ENCODE data around the gene ZNF3.

Gene ZNF3

GRCh38 chr7:100053215-100053614, 28.3 kb downstream of the ZNF3 start:
- Histone ChIP-seq H3K4me1 (ENCODE audit: insufficient read depth, low read length, poor library complexity, severe bottlenecking) (peaks cover 14% of the 10 kb centered on the region), H3K36me3 (ENCODE audit: insufficient read depth, low read length) (peaks cover 11% of the 10 kb centered on the region; the same call in 1 of the 2 replicates), H3F3A (ENCODE audit: low read depth) (no peaks in the 10 kb centered on the region), H3K9ac (ENCODE audit: low read depth, low read length, poor library complexity, severe bottlenecking) (no peak overlapping the region), H3K4me2 (ENCODE audit: low read depth, low read length, poor library complexity, severe bottlenecking) (no peak overlapping the region), H3K9me2 (replicated peaks; ENCODE audit: low read depth, low read length) (no peaks in the 10 kb centered on the region), H3K4me3 (ENCODE audit: low read length, poor library complexity, severe bottlenecking) (no peak overlapping the region), H3K9me3 (ENCODE audit: insufficient read depth, low read depth, low read length) (no peaks in the 10 kb centered on the region), H4K20me1 (ENCODE audit: insufficient read depth, low read length, poor library complexity, severe bottlenecking) (no peaks in the 10 kb centered on the region), H2AFZ (ENCODE audit: low read length) (no peak overlapping the region), H3K27me3 (ENCODE audit: insufficient read depth, low read length, poor library complexity, severe bottlenecking) (no peaks in the 10 kb centered on the region), H3K79me2 (ENCODE audit: insufficient read depth, low read length) (peaks cover 12% of the 10 kb centered on the region)
- TF ChIP-seq CTCF (conservative IDR thresholded peaks at IDR 0.05; ENCODE audit: low read length): peak; percentile 58
- no peak for TF ChIP-seq EZH2phosphoT487 (IDR thresholded peaks at IDR 0.05; ENCODE audit: borderline replicate concordance)

- Histone ChIP-seq H3K9ac (ENCODE audit: low read depth, low read length, poor library complexity, severe bottlenecking) (no peak overlapping the region), H3K4me3 (ENCODE audit: low read length, poor library complexity, severe bottlenecking) (no peak overlapping the region), H3F3A (ENCODE audit: low read depth) (no peaks in the 10 kb centered on the region), H3K4me2 (ENCODE audit: low read depth, low read length, poor library complexity, severe bottlenecking) (peak overlapping the region; percentile 8), H3K9me2 (replicated peaks; ENCODE audit: low read depth, low read length) (no peaks in the 10 kb centered on the region), H3K9me3 (ENCODE audit: insufficient read depth, low read depth, low read length) (no peaks in the 10 kb centered on the region), H3K79me2 (ENCODE audit: insufficient read depth, low read length) (peaks cover 12% of the 10 kb centered on the region), H3K4me1 (ENCODE audit: insufficient read depth, low read length, poor library complexity, severe bottlenecking) (peaks cover 14% of the 10 kb centered on the region), H3K36me3 (ENCODE audit: insufficient read depth, low read length) (no peaks in the 10 kb centered on the region), H2AFZ (ENCODE audit: low read length) (no peak overlapping the region), H3K27me3 (ENCODE audit: insufficient read depth, low read length, poor library complexity, severe bottlenecking) (no peaks in the 10 kb centered on the region), H4K20me1 (ENCODE audit: insufficient read depth, low read length, poor library complexity, severe bottlenecking) (no peaks in the 10 kb centered on the region)
- no peak for TF ChIP-seq CTCF (conservative IDR thresholded peaks at IDR 0.05; ENCODE audit: low read length)
- TF ChIP-seq EZH2phosphoT487 (IDR thresholded peaks at IDR 0.05; ENCODE audit: borderline replicate concordance): no peak
Measured at GRCh38 chr7:100051611-100052010, 29.9 kb downstream of the ZNF3 start.

- peak; percentile 33; the same call in 1 of the 2 replicates for TF ChIP-seq CTCF (conservative IDR thresholded peaks at IDR 0.05; ENCODE audit: low read length)
- TF ChIP-seq EZH2phosphoT487 (IDR thresholded peaks at IDR 0.05; ENCODE audit: borderline replicate concordance): no peak
- no peaks in the 10 kb centered on the region for H3K27me3 ChIP-seq (ENCODE audit: insufficient read depth, low read length, poor library complexity, severe bottlenecking)
- peaks cover 12% of the 10 kb centered on the region for H3K79me2 ChIP-seq (ENCODE audit: insufficient read depth, low read length)
- peak within 1 kb of the TSS; percentile 81 for H3K4me3 ChIP-seq (ENCODE audit: low read length, poor library complexity, severe bottlenecking)
- H4K20me1 ChIP-seq (ENCODE audit: insufficient read depth, low read length, poor library complexity, severe bottlenecking): no peaks in the 10 kb centered on the region
- H3K4me2 ChIP-seq (ENCODE audit: low read depth, low read length, poor library complexity, severe bottlenecking): peak within 1 kb of the TSS; percentile 95
- H3K4me1 ChIP-seq (ENCODE audit: insufficient read depth, low read length, poor library complexity, severe bottlenecking): peaks cover 14% of the 10 kb centered on the region
- no peaks in the 10 kb centered on the region for H3K9me2 ChIP-seq (replicated peaks; ENCODE audit: low read depth, low read length)
- H2AFZ ChIP-seq (ENCODE audit: low read length): peak within 1 kb of the TSS; percentile 94
- H3F3A ChIP-seq (ENCODE audit: low read depth): no peaks in the 10 kb centered on the region
- H3K9ac ChIP-seq (ENCODE audit: low read depth, low read length, poor library complexity, severe bottlenecking): peak within 1 kb of the TSS; percentile 74
- no peaks in the 10 kb centered on the region for H3K9me3 ChIP-seq (ENCODE audit: insufficient read depth, low read depth, low read length)
- no peaks in the 10 kb centered on the region for H3K36me3 ChIP-seq (ENCODE audit: insufficient read depth, low read length)
Measured at GRCh38 chr7:100049441-100050291, 31.9 kb downstream of the ZNF3 start, which contains the start of gene ZSCAN21. TSS of gene ZSCAN21 (plus strand) at chr7:100049774. CDS start at chr7:100057007, 7,233 bp downstream.
